ENCODE measurements around the gene LRRC10B.
A peak's percentile ranks its signal among the peaks of the same experiment; 100 is the strongest.
"Not testable (repeated sequence)": the region's sequence is repeated elsewhere in the genome, so short reads cannot be mapped to it uniquely, and the experiment has no call there.

LRRC10B gene

DNA sequence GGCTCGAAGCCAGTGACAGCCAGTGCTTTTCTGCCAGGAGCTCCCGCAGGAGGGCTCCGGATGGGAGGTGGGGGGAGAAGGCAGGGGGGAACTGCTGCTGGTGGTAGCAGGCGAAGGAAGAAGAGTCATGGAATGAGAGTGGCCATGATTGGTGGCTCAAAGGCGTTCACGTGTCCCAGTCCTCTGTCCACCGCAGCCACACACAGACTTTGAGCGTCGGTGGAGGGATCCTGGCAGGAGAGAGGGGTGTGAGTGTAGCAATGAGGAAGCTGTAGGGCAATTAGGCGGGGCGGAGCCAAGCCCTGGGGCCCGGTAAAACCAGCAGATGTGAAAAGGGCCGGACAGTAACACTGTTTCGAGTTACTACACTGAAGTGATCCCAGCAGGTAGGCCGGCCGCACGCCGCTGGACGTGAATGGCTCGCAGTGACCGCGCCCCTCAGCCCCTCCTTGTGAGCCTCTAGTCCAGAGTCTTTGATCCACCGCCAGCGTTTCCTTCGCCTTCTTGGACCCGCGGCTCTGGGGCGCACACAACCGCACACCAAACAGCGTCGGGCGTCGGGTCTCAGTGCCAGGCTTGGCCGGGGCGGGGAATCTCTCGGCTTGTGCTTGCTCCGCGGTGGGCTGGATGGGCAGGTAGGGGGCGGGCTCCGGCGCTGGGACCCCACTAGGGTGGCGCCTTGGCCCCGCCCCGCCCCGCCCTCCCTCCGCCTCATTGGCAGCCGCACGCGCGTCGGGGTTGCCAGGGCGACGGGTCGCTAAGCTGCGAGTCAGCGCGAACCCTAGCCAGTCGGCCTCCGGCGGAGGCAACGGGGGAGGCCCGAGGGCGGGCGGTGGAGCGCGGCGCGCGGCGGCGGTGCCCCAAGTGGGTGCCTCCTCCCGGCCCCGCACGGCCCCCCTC is at the start of gene LRRC10B:
LRRC10B (plus strand) TSS at position 788 of the 900 bp plus-strand sequence. CDS start 250 bp downstream, outside the sequence.
- peak; percentile 51 for DNase-seq

- DNase-seq: no peak
Measured at GRCh38 chr11:61460474-61460881, 48.1 kb upstream of the LRRC10B start.

- no peak for DNase-seq
Measured at GRCh38 chr11:61460986-61461385, 47.6 kb upstream of the LRRC10B start.

DNA sequence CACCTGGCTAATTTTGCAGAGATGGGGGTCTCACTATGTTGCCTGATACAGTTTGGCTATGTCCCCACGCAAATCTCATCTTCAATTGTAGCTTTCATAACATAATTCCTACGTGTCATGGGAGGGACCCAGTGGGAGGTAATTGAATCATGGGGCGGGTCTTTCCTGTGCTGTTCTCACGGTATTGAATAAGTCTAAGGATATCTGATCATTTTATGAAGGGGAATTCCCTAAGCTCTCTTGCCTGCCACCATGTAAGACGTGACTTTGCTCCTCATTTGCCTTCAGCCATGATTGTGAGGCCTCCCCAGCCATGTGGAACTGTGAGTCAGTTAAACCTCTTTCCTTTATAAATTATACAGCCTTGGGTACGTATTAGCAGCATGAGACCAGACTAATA is 40.9 kb upstream of the LRRC10B start:
- DNase-seq: not testable (repeated sequence)

DNA sequence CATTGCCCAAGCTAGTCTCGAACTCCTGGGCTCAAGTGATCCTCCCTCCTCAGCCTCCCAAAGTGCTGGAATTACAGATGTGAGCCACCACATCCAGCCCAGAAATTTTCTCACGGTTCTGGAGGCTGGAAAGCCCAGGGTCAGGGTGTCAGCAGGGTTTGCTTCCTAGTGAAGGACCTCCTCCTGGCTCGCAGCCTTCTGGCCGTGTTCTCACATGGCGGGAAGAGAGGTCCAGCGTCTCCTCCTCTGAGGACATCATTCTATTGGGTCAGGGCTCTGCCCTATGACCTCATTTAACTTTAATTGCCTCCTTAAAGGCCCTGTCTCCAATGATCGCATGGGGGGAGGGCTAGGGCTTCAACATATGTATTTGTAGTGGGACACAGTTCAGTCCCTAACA is 40.5 kb upstream of the LRRC10B start:
- DNase-seq: no peak

DNA sequence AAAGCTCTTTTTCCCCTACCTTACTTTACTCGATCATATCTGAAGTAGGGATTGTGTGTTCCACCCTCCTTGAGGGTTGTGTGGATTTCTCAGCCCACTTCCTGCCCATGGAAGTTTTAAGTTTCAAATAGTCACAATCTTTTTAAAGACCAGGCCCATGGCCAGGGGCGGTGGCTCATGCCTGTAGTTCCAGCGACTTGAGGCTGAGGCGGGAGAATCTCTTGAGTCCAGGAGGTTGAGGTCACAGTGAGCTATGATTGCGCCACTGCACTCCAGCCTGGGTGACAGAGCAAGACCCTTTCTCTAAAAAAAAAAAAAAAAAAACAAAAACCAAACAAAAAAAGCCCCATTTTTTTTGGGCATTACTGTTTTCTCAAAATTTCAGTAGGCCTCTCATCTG is 36.3 kb upstream of the LRRC10B start:
- no peak for DNase-seq

GRCh38 chr11:61472868-61473267 is 35.7 kb upstream of the LRRC10B start:
- DNase-seq: no peak

- DNase-seq: no peak
Measured at GRCh38 chr11:61473370-61474012, 35.1 kb upstream of the LRRC10B start.

- DNase-seq: no peak
Measured at GRCh38 chr11:61474013-61474643, 34.4 kb upstream of the LRRC10B start.

DNA sequence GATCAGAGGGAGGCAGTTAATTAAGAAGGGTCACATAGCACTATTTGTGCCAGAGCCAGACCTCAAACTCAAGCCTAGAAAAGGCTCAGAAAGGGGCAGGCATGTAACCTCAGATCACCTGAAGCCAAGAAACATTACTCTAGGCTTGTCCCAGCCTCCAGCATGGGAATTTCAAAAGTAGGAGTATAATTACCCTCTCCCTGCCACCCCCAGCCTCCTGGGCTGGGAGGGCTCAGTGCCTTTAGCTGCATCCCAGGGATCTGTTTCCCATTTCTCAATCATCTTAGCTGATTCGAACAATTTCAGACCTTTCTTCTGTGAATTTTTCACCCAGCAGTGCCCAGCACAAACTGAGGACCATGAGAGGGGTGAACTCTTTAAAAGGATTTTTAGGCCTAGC is 33.1 kb upstream of the LRRC10B start:
- no peak for DNase-seq

DNA sequence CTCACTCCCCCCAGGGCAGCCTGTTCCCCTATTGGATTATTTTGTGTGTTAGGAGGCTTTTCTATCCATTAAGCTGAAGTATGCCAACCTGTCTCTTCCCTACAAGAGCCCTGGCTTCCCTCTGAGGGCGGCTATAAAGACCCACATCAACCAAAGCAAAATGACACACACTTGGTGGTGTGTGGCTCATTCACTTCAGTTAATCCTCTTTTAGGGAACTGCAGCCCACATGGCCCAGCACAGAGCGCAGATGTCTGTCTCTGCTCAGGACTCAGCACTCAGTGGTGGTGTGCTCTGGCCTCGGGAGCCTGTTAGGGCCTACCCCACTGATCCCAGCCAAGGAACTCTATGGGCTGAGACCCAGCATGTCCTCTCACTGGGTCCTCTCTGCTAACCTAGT is 32.2 kb upstream of the LRRC10B start:
- no peak for DNase-seq

DNA sequence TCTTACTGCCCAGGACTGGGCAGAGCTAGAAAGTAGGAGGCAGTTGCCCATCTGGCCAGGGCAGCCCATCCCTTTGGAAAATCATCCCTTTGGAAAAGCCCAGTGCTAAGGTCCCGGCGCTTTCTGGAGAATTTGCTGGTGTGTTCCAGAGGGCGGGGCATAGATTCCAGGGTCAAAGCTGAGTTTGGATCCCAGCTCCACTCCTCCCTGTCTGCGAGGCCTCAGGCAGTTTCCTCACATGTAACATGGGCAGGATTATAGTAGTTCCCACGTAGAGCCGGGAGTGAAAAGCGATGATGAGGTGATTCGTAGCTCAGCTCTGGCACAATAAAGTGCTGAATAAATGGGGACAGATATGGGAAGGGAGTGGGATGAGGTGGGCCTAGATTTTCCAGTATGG is 31.4 kb upstream of the LRRC10B start:
- no peak for DNase-seq

- peak; percentile 50 for DNase-seq
Measured at GRCh38 chr11:61477727-61478148, 30.8 kb upstream of the LRRC10B start.

- not testable (repeated sequence) for DNase-seq
Measured at GRCh38 chr11:61479360-61480058, 29.0 kb upstream of the LRRC10B start.

DNA sequence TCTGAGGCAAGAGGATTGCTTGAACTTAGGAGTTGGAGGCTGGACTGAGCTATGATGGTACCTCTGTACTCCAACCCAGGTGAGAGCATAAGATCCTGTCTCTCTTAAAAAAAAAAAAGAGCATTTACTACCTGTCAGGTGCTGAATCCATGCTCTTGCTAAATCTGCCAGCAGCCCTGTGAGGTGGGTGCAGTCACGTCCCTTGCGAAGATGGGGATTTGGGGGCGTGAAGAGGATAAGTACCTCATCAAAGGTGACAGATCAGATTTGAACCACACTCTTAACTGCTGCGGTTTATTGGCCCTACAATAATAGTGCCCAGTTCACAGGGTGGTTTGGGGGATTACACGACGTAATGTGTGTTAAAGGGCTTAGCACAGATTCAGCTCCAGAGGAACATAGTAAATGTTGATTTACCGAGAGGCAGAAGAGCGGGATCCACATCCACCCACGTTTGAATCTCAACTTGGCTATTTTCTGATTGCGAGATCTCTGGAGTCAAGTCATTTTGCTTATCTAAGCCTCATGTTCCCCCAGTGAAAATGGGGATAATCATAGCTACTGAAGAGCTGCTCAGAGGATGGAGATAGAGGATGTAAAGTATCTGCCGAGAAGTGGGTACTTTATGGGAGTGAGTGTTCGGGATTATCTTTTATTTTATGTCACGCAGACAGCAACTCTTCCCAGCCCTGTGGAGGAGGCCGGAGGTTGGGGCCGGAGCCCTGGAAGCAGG is 28.1 kb upstream of the LRRC10B start:
- no peak for DNase-seq

DNA sequence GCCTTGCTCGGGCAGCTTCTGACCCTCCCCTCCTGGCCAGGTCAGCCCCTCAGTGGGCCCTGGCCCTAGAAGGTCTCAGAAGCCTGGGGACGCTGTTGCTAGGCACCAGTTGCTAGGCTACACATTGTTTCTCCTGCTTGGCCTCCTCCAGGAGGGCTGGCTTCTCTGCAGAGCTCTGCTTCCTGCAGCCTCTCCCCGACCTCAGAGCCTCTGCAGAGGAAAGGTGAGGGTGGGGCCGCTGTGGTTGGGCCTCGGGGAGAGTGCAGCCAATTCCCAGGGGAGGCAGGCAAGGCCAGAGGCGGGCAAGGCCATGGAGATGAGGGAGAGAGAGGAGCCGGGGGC is 27.6 kb upstream of the LRRC10B start:
- no peak for DNase-seq

- no peak for DNase-seq
Measured at GRCh38 chr11:61481806-61482205, 26.7 kb upstream of the LRRC10B start.

DNA sequence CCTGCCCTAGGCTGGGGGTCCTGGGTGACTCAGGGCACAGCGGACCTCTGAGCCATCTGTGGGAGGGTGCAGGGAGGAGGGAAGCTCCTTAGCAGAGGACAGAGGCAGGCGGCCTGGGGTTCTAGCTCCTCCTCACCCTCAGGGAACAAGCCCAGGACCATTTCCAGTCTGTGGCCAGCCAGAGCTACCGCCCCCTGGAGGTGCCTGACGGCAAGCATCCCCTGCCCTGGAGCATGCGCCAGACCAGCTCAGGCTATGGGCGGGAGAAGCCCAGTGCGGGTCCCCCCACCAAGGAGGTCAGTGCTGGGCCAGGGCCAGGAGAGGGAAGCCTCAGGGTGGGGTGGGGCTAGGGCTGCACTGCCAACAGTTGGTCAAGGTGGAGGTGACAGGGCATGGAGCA is 26.0 kb upstream of the LRRC10B start:
- peak; percentile 41 for DNase-seq

DNA sequence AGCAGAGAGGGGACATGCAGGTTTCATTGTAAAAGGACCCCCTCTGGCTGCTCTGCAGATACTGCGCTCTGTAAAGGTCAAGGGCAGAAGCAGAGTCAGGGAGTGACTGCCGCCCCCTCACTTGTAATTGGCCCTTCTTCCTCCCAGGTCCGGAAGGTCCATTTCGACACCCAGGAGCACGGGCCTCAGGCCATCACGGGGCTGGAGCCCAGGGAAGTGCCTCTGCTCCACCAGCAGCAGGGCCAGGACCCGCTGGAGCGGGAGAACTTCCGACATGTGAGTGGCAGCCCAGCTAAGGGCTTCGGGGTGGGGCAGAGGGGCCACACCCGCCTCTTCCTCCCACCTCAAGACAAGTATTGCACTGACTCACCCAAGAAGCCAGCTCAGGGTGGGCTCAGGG is 24.0 kb upstream of the LRRC10B start:
- no peak for DNase-seq

DNA sequence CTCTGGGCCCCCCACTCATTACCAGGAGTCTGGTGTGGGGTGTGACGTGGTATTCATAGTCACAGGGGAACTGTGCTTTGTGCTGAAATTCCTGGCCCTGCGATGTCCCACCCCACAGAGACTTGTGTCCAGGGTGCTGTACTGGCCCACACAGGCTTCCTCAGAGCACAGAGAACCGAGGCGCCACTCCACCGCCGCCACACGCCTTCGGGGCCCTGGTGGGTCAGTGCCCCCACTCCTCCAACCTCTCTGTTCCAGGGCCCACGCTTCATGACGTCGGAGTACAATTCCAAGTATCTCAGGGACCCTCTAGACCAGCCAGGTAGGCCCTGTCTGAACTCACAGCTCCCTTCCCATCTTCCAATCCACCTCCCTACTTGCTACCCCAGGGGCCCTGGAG is 23.5 kb upstream of the LRRC10B start:
- DNase-seq: no peak

- no peak for DNase-seq
Measured at GRCh38 chr11:61486011-61486620, 22.4 kb upstream of the LRRC10B start.

DNA sequence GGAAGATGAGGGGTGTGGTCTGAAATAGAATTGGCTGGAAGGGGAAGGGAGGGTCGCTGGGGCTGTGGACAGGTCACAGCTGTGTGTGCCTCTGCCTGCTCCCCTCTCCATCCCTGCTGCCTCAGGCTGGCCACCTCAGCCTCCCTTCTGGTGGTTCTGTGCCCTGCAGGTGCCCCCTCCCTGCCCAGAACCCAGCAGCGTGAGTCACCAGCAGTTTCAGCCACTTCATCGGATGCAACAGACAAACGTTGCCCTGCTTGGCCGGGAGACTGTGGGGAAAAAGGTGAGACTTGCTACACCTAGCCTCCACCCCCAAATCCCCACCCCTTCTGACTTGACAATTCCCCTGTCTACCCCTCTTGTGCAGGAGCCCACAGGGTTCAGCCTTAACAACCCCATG is 21.8 kb upstream of the LRRC10B start:
- no peak for DNase-seq
